GM19463 (cell line): ENCODE results near the gene KRT72.

Experiments used
- ATAC-seq: cut with Tn5 transposase; IDR thresholded peaks from one replicate; pipeline ENCODE4 v1.9.1; 2021; ENCODE audit warnings: mild to moderate bottlenecking, moderate library complexity; ENCODE audit not compliant: unreplicated experiment

The KRT72 gene

GRCh38 chr12:52551216-52551865 is 49.9 kb downstream of the KRT72 start:
- ATAC-seq = no peak

GRCh38 chr12:52546126-52546525 is 55.1 kb downstream of the KRT72 start:
- no peak for ATAC-seq

GRCh38 chr12:52543985-52544883 is 57.0 kb downstream of the KRT72 start:
- ATAC-seq = no peak

- no peak for ATAC-seq
These were observed 58.4 kb downstream of the KRT72 start for GRCh38 chr12:52542785-52543318.

- no peak for ATAC-seq
These were observed 59.1 kb downstream of the KRT72 start for GRCh38 chr12:52542157-52542556.

- no peak for ATAC-seq
These were observed 59.6 kb downstream of the KRT72 start for GRCh38 chr12:52541709-52542108.

GRCh38 chr12:52540531-52540930 is 60.7 kb downstream of the KRT72 start:
- no peak for ATAC-seq

GRCh38 chr12:52539821-52540173 is 61.5 kb downstream of the KRT72 start:
- no peak for ATAC-seq

GRCh38 chr12:52539083-52539820 is 62.0 kb downstream of the KRT72 start:
- no peak for ATAC-seq

GRCh38 chr12:52537101-52537500 is 64.2 kb downstream of the KRT72 start:
- ATAC-seq = no peak
